BLaER1 treated with 17β-estradiol and CSF1 and Interleukin-3, amounts not matched to agents 10 nM and 100 nM (cell line): ENCODE measurements around the gene LSS.

Source experiments
- H3K27ac ChIP-seq, 11 experiments: shearing (Covaris generic); formaldehyde crosslinking; 2 replicates each; pipeline ENCODE4 v1.8.1; 2022
- H3K27me3 ChIP-seq, 11 experiments: shearing (Covaris generic); formaldehyde crosslinking; 2 replicates each; pipeline ENCODE4 v1.8.1; 2022
- H3K36me3 ChIP-seq, 11 experiments: shearing (Covaris generic); formaldehyde crosslinking; 2 replicates each; pipeline ENCODE4 v1.8.1; 2022
- H3K4me1 ChIP-seq, 10 experiments: shearing (Covaris generic); formaldehyde crosslinking; 2 replicates each; pipeline ENCODE4 v1.8.1; 2022
- H3K4me2 ChIP-seq, 11 experiments: shearing (Covaris generic); formaldehyde crosslinking; 2 replicates each; pipeline ENCODE4 v1.8.1; 2022
- H3K4me3 ChIP-seq, 10 experiments: shearing (Covaris generic); formaldehyde crosslinking; 2 replicates each; pipeline ENCODE4 v1.8.1; 2022
- H3K9ac ChIP-seq, 11 experiments: shearing (Covaris generic); formaldehyde crosslinking; 2 replicates each; pipeline ENCODE4 v1.8.1; 2022
- H3K9me3 ChIP-seq, 11 experiments: shearing (Covaris generic); formaldehyde crosslinking; replicated peaks in 1 of 11; 2 replicates each; pipeline ENCODE4 v1.8.1; 2022
- H4K20me1 ChIP-seq, 11 experiments: shearing (Covaris generic); formaldehyde crosslinking; 2 replicates each; pipeline ENCODE4 v1.8.1; 2022
- Cebpa-rat ChIP-seq, 11 experiments: shearing (Covaris generic); IDR thresholded peaks; 2 replicates each; pipeline ENCODE4 v1.8.1; 2022

The LSS gene

GRCh38 chr21:46228345-46229051 lies at the start of gene LSS:
TSS of gene LSS (minus strand) at chr21:46228774. CDS start at chr21:46228745, 29 bp downstream.
- TF ChIP-seq Cebpa-rat (IDR thresholded peaks at IDR 0.05), result no peak
- H3K9ac ChIP-seq, result peak within 1 kb of the TSS; percentile 80 to 96 (median 88)
- peak within 1 kb of the TSS; percentile 90 to 100 (median 97) for H3K4me2 ChIP-seq
- peaks cover 42 to 53% (median 45%) of the 10 kb centered on the region in 10 experiments for H3K4me1 ChIP-seq
- H3K27ac ChIP-seq, result peak within 1 kb of the TSS; percentile 78 to 92 (median 87)
- peaks cover 0 to 6% (median 0%) of the 10 kb centered on the region in 11 experiments; a peak in 4 of 22 replicates for H3K9me3 ChIP-seq
- peaks cover 19 to 34% (median 29%) of the 10 kb centered on the region in 11 experiments for H3K36me3 ChIP-seq
- H3K4me3 ChIP-seq, result peak within 1 kb of the TSS; percentile 90 to 98 (median 94)
- no peaks in the 10 kb centered on the region for H3K27me3 ChIP-seq
- H4K20me1 ChIP-seq, result peaks cover 10 to 30% (median 21%) of the 10 kb centered on the region in 11 experiments; a peak in 17 of 22 replicates

GRCh38 chr21:46274797-46275390 lies 46.3 kb upstream of the LSS start:
- Histone ChIP-seq H3K4me3 (no peak overlapping the region), H3K27me3 (no peaks in the 10 kb centered on the region), H3K4me1 (no peaks in the 10 kb centered on the region), H3K9me3 (no peaks in the 10 kb centered on the region), H3K4me2 (no peak overlapping the region), H3K36me3 (peaks cover 98 to 100% (median 100%) of the 10 kb centered on the region in 11 experiments), H4K20me1 (peaks cover 10 to 93% (median 69%) of the 10 kb centered on the region in 11 experiments; a peak in 17 of 22 replicates), H3K9ac (no peak overlapping the region), H3K27ac (no peak overlapping the region)
- no peak for TF ChIP-seq Cebpa-rat (IDR thresholded peaks at IDR 0.05)

- TF ChIP-seq Cebpa-rat (IDR thresholded peaks at IDR 0.05), result no peak
- Histone ChIP-seq H3K27me3 (no peaks in the 10 kb centered on the region), H3K4me2 (no peak overlapping the region), H3K27ac (no peak overlapping the region), H3K36me3 (peaks cover 98 to 100% (median 100%) of the 10 kb centered on the region in 11 experiments), H4K20me1 (peaks cover 12 to 94% (median 63%) of the 10 kb centered on the region in 11 experiments; a peak in 19 of 22 replicates), H3K9me3 (no peaks in the 10 kb centered on the region), H3K9ac (no peak overlapping the region), H3K4me3 (no peak overlapping the region), H3K4me1 (no peaks in the 10 kb centered on the region)
Measured at GRCh38 chr21:46273341-46273740, 44.8 kb upstream of the LSS start.

- H3K27ac ChIP-seq, result no peak overlapping the region
- H3K9me3 ChIP-seq, result no peaks in the 10 kb centered on the region
- no peaks in the 10 kb centered on the region for H3K4me1 ChIP-seq
- peaks cover 98 to 100% (median 100%) of the 10 kb centered on the region in 11 experiments for H3K36me3 ChIP-seq
- H3K4me2 ChIP-seq, result no peak overlapping the region
- peaks cover 12 to 96% (median 61%) of the 10 kb centered on the region in 11 experiments; a peak in 19 of 22 replicates for H4K20me1 ChIP-seq
- no peak overlapping the region for H3K9ac ChIP-seq
- TF ChIP-seq Cebpa-rat (IDR thresholded peaks at IDR 0.05), result no peak
- no peaks in the 10 kb centered on the region for H3K27me3 ChIP-seq
- no peak overlapping the region for H3K4me3 ChIP-seq
Measured at GRCh38 chr21:46269466-46269865, 40.9 kb upstream of the LSS start.

GRCh38 chr21:46268371-46268770 lies 39.8 kb upstream of the LSS start:
- Histone ChIP-seq H3K27me3 (no peaks in the 10 kb centered on the region), H4K20me1 (peaks cover 12 to 97% (median 61%) of the 10 kb centered on the region in 11 experiments; a peak in 19 of 22 replicates), H3K4me2 (no peak overlapping the region), H3K36me3 (peaks cover 98 to 100% (median 100%) of the 10 kb centered on the region in 11 experiments), H3K4me1 (no peaks in the 10 kb centered on the region), H3K9ac (no peak overlapping the region), H3K27ac (no peak overlapping the region), H3K9me3 (no peaks in the 10 kb centered on the region), H3K4me3 (no peak overlapping the region)
- TF ChIP-seq Cebpa-rat (IDR thresholded peaks at IDR 0.05), result no peak

GRCh38 chr21:46266946-46267345 lies 38.4 kb upstream of the LSS start:
- Histone ChIP-seq H4K20me1 (peaks cover 7 to 88% (median 56%) of the 10 kb centered on the region in 11 experiments; a peak in 18 of 22 replicates), H3K4me1 (no peaks in the 10 kb centered on the region), H3K4me3 (no peak overlapping the region), H3K27ac (no peak overlapping the region), H3K9me3 (no peaks in the 10 kb centered on the region), H3K9ac (no peak overlapping the region), H3K27me3 (no peaks in the 10 kb centered on the region), H3K36me3 (peaks cover 95 to 100% (median 98%) of the 10 kb centered on the region in 11 experiments), H3K4me2 (no peak overlapping the region)
- no peak for TF ChIP-seq Cebpa-rat (IDR thresholded peaks at IDR 0.05)

GRCh38 chr21:46265736-46266525 lies 37.4 kb upstream of the LSS start:
- no peak overlapping the region for H3K27ac ChIP-seq
- H3K36me3 ChIP-seq, result peaks cover 94 to 100% (median 98%) of the 10 kb centered on the region in 11 experiments
- no peaks in the 10 kb centered on the region for H3K9me3 ChIP-seq

GRCh38 chr21:46264690-46265144 lies 36.1 kb upstream of the LSS start:
- no peak overlapping the region for H3K4me2 ChIP-seq
- H3K9me3 ChIP-seq, result no peaks in the 10 kb centered on the region
- peaks cover 95 to 100% (median 98%) of the 10 kb centered on the region in 11 experiments for H3K36me3 ChIP-seq
- H3K9ac ChIP-seq, result no peak overlapping the region
- no peak for TF ChIP-seq Cebpa-rat (IDR thresholded peaks at IDR 0.05)
- no peaks in the 10 kb centered on the region for H3K27me3 ChIP-seq
- no peak overlapping the region for H3K4me3 ChIP-seq
- no peaks in the 10 kb centered on the region for H3K4me1 ChIP-seq
- no peak overlapping the region for H3K27ac ChIP-seq
- peaks cover 2 to 87% (median 47%) of the 10 kb centered on the region in 11 experiments; a peak in 18 of 22 replicates for H4K20me1 ChIP-seq

More at GRCh38 chr21:46265736-46266525, 37.4 kb upstream of the LSS start:
- H3K27me3 ChIP-seq, result no peaks in the 10 kb centered on the region
- H3K4me3 ChIP-seq, result no peak overlapping the region
- H3K4me2 ChIP-seq, result no peak overlapping the region
- no peak for TF ChIP-seq Cebpa-rat (IDR thresholded peaks at IDR 0.05)
- H3K9ac ChIP-seq, result 0 out of 22 replicates have a peak overlapping the region, but pooled peaks of 1 of the 11 experiments have one; percentile 18
- no peaks in the 10 kb centered on the region for H3K4me1 ChIP-seq
- peaks cover 7 to 85% (median 53%) of the 10 kb centered on the region in 11 experiments; a peak in 18 of 22 replicates for H4K20me1 ChIP-seq
